Activated CD4-positive, alpha-beta T cell treated with anti-CD3 and anti-CD28 coated beads, Interleukin-2, amount 50 U/mL, for 48 hours (primary cell): Measurements from ENCODE around the gene ATP8A2.
A peak's percentile ranks its signal among the peaks of the same experiment; 100 is the strongest.
"Not testable (repeated sequence)": the region's sequence is repeated elsewhere in the genome, so short reads cannot be mapped to it uniquely, and the experiment has no call there.

ENCODE experiments used
- DNase-seq, 2 experiments: peaks; one replicate each; pipeline ENCODE4 v3.0.0-alpha.2; 2020

ATP8A2 gene

DNA sequence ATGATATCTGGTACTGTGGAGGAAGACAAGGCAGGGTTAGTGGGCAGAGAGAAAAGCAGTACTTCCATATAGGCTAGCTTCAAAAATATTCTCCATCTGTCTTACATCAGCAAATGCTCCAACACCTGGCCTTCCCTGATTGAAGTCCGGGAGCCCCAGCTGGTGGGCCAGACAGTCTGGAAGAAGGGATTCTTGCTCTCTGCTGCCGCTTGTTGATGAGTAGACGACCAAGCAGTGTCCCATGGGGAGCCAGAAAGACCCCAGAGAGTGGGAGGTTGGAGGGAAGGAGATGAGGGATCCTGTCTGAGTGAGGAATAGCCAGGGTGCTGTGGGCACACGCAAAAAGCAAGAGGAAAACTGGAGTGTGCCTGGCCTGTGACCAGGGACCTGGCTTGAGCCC lies 95.1 kb downstream of the ATP8A2 start:
- no peak for DNase-seq

DNA sequence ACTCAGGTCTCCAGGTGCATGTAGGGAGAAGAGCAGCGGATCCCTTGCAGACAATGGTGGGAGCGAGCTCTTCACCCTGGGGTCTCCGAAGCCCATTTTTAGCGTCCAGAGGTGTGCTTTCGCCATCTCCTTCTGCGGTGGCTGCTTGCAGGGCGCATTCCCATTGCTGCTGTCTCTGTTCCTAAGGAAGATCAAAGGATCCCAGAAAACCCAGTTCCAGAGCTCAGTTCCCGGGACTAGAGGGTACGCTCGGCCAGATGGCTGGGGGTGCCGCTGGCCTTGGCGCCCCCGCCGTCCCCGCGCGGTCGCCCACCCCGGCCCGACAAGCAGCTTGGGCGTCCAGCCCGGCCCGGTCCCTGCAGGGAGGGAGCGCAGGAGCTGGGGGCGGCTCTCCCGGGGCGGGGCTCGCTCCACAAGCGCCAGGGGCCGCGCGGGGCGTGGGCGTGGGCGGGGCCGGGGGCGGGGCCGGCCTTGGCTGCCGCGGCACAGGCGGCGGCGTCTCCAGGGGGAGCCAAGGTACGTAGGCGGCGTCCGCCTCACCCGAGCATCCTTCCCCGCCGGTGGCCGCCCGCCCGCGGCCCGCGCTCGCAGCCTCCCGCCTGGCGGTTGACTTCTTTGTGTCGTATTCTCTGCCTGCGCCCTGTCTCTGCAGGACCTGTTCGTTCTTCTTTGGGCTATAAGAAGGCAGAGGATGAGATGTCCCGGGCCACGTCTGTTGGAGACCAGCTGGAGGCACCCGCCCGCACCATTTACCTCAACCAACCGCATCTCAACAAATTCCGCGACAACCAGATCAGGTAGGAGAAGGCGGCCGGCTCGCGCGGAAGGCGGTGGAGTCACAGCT lies 96.8 kb downstream of the ATP8A2 start:
- peak; percentile 4 to 6 for DNase-seq

DNA sequence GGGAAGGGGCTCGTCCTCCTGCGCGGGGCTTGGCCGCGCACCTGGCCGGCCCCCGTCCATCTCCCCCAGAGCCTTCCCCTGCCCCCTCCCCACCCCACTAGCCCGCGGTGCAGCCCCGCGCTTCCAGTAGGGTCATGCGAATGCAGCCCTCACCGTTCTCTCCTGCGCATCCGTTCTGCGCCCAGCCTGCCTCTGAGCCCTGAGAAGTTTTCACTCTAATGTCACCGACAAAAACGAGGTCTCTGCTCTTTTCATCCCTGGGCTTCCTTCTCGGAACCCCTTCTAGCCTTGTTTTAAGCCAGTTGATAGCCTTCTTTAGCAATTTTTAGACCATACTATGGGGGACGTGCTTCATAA lies 97.4 kb downstream of the ATP8A2 start:
- DNase-seq: no peak

- DNase-seq: no peak
These were observed 102.1 kb downstream of the ATP8A2 start for GRCh38 chr13:25473864-25474263.

DNA sequence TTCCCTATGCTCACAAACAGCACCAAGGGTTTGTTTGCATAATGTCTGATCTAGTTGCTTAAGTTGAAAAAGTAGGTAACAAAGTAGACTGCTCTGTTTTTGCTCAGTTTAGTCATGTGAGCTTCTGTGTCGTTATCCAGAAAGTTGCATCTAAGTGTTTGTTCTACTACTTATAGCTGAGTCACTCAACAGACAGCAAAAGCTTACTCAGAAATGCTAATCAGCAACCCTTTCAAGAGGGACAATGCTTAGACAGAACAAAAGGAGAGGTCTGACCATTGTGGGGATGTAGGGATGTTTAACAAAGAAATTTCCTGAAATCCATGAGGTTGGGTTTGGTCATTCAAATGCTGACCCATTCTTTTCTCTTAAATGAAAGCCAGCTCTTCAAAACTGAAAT lies 106.4 kb downstream of the ATP8A2 start:
- no peak for DNase-seq

DNA sequence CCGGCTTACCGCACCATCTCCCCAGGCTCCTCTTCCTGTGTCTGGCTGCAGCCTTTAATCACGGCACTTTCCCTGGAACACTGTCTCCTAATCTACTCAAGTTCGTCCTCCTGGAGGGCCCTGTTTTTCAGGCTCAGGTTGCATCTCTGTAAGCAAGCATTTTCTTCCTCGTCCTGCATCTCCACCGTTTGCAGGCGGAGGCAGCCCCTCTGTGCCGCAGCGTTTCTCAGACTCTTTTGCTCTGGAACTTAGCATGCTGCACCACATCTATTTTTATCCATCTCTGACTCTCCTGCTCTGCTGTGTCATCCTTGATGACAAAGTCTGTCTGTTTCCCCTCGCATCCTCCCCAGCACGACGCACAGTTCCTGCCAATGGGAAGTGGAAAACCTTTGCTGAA lies 117.5 kb downstream of the ATP8A2 start:
- no peak for DNase-seq

DNA sequence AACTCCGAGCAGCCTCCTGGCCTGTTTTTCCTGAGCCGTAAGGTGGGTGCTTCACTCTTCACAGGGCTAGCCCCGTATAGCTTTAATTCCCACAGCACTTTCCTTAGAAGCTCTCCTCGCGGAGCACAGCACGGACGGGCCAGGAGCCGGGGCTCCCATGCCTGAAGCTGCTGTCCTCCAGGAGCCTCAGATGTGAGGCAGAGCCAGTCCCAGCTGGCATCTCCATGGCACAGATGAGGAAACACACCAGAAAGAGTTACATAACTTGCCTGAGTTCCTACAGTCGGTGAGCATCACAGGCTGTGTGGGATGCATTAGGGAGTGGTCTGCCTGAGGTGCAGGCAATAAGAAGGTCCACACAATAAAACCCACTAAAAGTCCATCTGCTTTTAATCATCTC lies 118.5 kb downstream of the ATP8A2 start:
- DNase-seq: no peak

DNA sequence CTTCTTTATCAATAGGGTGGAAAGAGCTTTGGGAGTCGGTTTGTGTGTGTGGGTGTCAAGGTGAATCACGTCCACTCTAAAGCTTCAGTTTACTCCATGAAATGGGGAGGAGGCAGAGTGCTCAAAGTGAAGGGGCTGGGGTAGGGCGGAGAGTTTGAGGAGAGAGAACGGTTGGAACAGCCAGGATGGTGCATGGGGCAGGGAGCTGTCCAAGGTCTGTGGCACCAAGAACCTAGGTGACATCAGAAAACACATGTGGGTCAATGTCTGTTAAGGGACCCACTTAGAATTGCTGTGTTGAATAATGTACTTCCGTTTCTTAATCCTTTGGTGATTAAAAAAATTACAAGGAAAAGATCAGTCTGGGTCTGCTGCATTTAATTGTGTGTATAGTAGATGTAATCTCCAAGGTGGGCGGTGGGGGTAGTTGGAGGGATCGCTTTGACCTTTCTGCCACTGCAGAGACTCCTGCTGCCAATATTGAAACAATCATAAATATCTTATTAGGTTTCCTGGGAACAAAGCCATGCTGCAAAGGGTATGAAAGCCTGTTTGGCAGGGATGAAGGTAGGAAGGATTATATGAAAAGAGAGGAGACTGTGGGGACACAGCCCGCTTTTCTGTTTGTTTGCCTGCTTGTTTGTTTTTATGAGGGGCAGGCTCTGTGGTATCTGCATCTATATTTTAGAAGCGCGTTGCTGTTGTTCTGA lies 122.3 kb downstream of the ATP8A2 start:
- DNase-seq: no peak

- no peak for DNase-seq
These were observed 123.1 kb downstream of the ATP8A2 start for GRCh38 chr13:25494698-25495411.

DNA sequence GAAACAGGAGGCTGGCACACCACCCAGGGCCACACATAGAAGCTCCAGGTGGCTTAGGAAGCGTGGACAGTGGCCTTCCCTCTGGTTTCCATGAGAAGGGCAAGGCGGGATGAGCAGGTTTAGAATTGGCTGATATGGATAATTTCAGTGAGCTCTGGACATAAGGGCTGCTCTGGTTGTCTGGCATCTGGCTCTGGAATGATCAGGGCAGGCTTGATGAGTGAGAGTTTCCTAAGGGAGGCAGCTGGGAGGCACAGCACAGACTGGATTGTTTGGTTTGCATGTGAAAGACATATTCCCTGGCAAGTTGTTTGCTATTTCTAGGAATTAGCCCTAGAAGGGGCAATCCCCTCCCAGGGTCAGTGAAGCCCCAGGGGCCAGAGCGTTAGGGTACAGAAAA lies 129.5 kb downstream of the ATP8A2 start:
- no peak for DNase-seq

GRCh38 chr13:25502031-25502430 lies 130.3 kb downstream of the ATP8A2 start:
- DNase-seq: no peak

DNA sequence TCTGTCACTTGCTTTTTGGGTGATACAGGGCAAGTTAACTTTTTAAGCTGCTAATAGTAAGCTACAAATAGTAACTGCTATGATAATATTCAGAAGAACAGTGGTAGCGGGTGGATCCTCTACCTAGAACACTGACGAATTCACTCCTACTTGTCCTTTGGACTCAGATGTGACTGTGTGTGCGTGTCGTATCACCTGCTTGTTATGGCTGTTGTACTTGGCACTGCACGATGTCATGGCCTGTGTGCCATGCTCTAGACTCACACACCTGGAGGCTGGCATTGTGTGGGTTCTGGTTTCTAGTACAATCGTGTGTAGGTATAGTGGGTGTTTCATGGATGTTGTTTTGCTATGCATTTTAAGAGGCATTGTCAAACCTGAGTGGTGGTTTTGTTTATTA lies 130.8 kb downstream of the ATP8A2 start:
- DNase-seq: no peak

- no peak for DNase-seq
These were observed 132.1 kb downstream of the ATP8A2 start for GRCh38 chr13:25503856-25504255.

DNA sequence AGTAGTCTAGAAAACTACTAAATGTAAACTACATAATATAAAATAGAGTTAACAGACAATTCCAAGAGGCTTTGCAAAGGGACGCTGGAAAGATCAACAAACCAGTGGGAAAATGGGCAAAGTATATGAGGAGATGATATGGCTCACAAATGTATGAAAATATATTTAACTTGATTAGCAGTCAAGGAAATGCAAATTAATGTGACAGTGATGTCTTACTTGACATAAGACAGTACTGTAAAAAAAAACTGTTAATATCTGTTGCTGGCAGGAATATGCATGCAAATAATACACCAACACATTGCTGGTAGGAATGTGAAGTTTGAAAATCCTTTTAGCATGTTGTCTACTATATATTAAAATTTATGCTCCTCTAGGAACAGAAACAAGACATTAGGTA lies 136.1 kb downstream of the ATP8A2 start:
- no peak for DNase-seq

- not testable (repeated sequence) for DNase-seq
These were observed 141.3 kb downstream of the ATP8A2 start for GRCh38 chr13:25513060-25513459.

GRCh38 chr13:25518441-25518840 lies 146.7 kb downstream of the ATP8A2 start:
- DNase-seq: no peak

- DNase-seq: no peak
These were observed 154.1 kb downstream of the ATP8A2 start for GRCh38 chr13:25525884-25526283.

DNA sequence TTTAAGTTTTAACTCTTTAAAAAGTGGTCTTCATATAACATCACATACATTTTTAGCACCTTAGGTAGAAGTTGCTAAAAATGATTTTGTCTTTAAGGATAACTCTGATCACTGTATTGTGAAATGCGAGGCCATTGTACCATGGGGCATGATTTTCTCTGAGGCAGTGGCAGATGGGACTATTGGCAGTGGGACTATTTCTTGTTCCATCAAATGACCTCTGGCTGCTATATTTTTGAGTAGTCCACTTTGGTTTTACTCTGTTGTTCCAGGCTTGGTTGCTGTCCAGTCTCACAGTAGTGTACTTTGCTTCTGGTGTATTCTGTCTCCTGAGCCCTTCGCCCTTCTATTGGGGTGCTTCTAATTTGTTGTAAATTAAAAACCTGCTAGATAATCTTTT lies 156.5 kb downstream of the ATP8A2 start:
- no peak for DNase-seq

- DNase-seq: no peak
These were observed 157.7 kb downstream of the ATP8A2 start for GRCh38 chr13:25529425-25529824.

- no peak for DNase-seq
These were observed 166.5 kb downstream of the ATP8A2 start for GRCh38 chr13:25538276-25538675.

- DNase-seq: no peak
These were observed 169.8 kb downstream of the ATP8A2 start for GRCh38 chr13:25541434-25542123.

GRCh38 chr13:25548991-25549390 lies 177.2 kb downstream of the ATP8A2 start:
- not testable (repeated sequence) for DNase-seq

DNA sequence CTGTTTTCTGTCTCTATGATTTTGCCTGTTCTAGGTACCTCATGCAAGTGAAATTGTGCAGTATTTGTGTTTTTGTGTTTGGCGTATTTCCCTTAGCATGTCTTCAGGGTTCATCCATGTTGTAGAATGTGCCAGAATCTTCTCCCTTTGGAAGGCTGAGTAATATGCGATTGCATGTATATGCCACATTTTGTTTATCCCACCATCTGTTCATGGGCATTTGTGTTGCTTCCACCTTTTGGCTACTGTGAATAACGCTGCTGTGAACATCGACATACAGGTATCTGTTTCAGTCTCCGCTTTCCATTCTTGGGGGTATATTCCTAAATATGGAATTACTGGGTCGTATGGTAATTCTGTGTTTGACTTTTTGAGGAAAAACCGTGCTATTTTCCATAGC lies 190.0 kb downstream of the ATP8A2 start:
- no peak for DNase-seq
